HepG2 (cell line): ENCODE results near the gene SRXN1. TPM values are rescaled to one million over a fixed set of nuclear protein-coding genes. Genes with fewer than 3 reads are reported as not detected.

Source experiments
- CCAR2 ChIP-seq: fragments of 200-400 bp; formaldehyde crosslinking; optimal IDR thresholded peaks from 2 replicates; pipeline ENCODE3; 2018; ENCODE audit warnings: low read depth, mild to moderate bottlenecking, low read length, moderate library complexity
- CEBPB ChIP-seq: IDR thresholded peaks from 2 replicates; pipeline ENCODE4 v1.6.1; 2011; ENCODE audit warnings: low read depth, low read length, improper control_type of control experiment, borderline replicate concordance
- CSRNP1 ChIP-seq: sonication (generic); formaldehyde crosslinking; IDR thresholded peaks from 2 replicates; pipeline ENCODE4 v1.8.1; 2023; ENCODE audit warnings: mild to moderate bottlenecking, missing genetic modification reagents
- GLI4 ChIP-seq: sonication (generic); formaldehyde crosslinking; IDR thresholded peaks from 2 replicates; pipeline ENCODE4 v1.5.1; 2020; ENCODE audit warnings: missing genetic modification reagents, mild to moderate bottlenecking, moderate library complexity, borderline replicate concordance
- KIAA2018 ChIP-seq: sonication (generic); formaldehyde crosslinking; IDR thresholded peaks from 2 replicates; pipeline ENCODE4 v1.5.0; 2020; ENCODE audit warnings: mild to moderate bottlenecking, missing genetic modification reagents, borderline replicate concordance
- MAZ ChIP-seq, 2 experiments: sonication (generic) in 1 of 2; formaldehyde crosslinking in 1 of 2; IDR thresholded peaks; 2 replicates each; pipeline versions ENCODE4 v1.5.0 to v1.6.1; 2012 to 2020; ENCODE audit warnings: low read depth in 2 of 2, mild to moderate bottlenecking in 2 of 2, borderline replicate concordance in 1 of 2, improper control_type of control experiment in 1 of 2, low read length in 1 of 2, missing genetic modification reagents in 1 of 2, moderate library complexity in 1 of 2
- MED13 ChIP-seq: sonication (generic); formaldehyde crosslinking; IDR thresholded peaks from 2 replicates; pipeline ENCODE4 v1.5.0; 2020; ENCODE audit warnings: missing genetic modification reagents
- USF2 ChIP-seq, 2 experiments: sonication (generic) in 1 of 2; formaldehyde crosslinking in 1 of 2; IDR thresholded peaks; 2 replicates each; pipeline versions ENCODE4 v1.5.1 to v1.6.1; 2011 to 2020; ENCODE audit warnings: borderline replicate concordance in 1 of 2, low read depth in 1 of 2, low read length in 1 of 2, mild to moderate bottlenecking in 1 of 2, missing genetic modification reagents in 1 of 2, moderate library complexity in 1 of 2
- ZBTB7B ChIP-seq: sonication (generic); formaldehyde crosslinking; IDR thresholded peaks from 2 replicates; pipeline ENCODE4 v1.4.0; 2020; ENCODE audit warnings: missing genetic modification reagents
- ZHX1 ChIP-seq: sonication (generic); formaldehyde crosslinking; IDR thresholded peaks from 2 replicates; pipeline ENCODE4 v1.8.1; 2022; ENCODE audit warnings: low read depth, mild to moderate bottlenecking, missing genetic modification reagents
- ZNF350 ChIP-seq: sonication (generic); formaldehyde crosslinking; IDR thresholded peaks from 2 replicates; pipeline ENCODE4 v1.4.0; 2020; ENCODE audit warnings: mild to moderate bottlenecking, low read depth, missing genetic modification reagents, borderline replicate concordance
- ZNF567 ChIP-seq: sonication (generic); formaldehyde crosslinking; IDR thresholded peaks from 2 replicates; pipeline ENCODE4 v1.8.1; 2023; ENCODE audit warnings: mild to moderate bottlenecking, missing genetic modification reagents, borderline replicate concordance
- polyA plus RNA-seq, 8 experiments: library from polyadenylated mRNA; depleted of rRNA in 3 of 8; stranded (reverse) in 7 of 8; unstranded in 1 of 8; fragments of >200 nt; fragmentation: Illumina TruSeq in 4 of 8; extraction: Trizol in 4 of 8; gene quantifications; 2 replicates each; pipeline versions ENCODE4 v1.2.1 to v1.2.3, GENCODE V29; 2011 to 2016; ENCODE audit warnings: low read depth in 4 of 8, missing spikeins in 1 of 8, mixed read lengths in 1 of 8; ENCODE audit not compliant: insufficient read depth in 1 of 8
- total RNA-seq, 5 experiments: library from RNA; depleted of rRNA; stranded (reverse); fragments of >200 nt; fragmentation: Illumina TruSeq; extraction: Trizol; gene quantifications; 2 replicates each; pipeline ENCODE4 v1.2.3, GENCODE V29; 2016; ENCODE audit warnings: low read depth in 1 of 5

Gene SRXN1
- total and polyA plus RNA-seq, 2 of the 13 experiments (the other 11 are each of a cell fraction or from before 2014, with no cell fraction given), result 29.9 to 87.7 TPM

GRCh38 chr20:652615-653109, 338 bp downstream of the SRXN1 start (continued):
- TF ChIP-seq MAZ (IDR thresholded peaks at IDR 0.05; ENCODE audit: borderline replicate concordance, low read depth, low read length) (0 out of 2 replicates have a peak, but pooled peaks have one; percentile 17), MAZ (CRISPR knock-in tag; IDR thresholded peaks at IDR 0.05; ENCODE audit: low read depth) (no peak), ZNF350 (CRISPR knock-in tag) (peak; percentile 9; the same call in 1 of the 2 replicates), USF2 (IDR thresholded peaks at IDR 0.05; ENCODE audit: low read depth, low read length) (0 out of 2 replicates have a peak, but pooled peaks have one; percentile 8), USF2 (CRISPR knock-in tag; IDR thresholded peaks at IDR 0.05; ENCODE audit: borderline replicate concordance) (no peak), KIAA2018 (CRISPR knock-in tag) (no peak), ZBTB7B (CRISPR knock-in tag) (no peak), ZHX1 (0 out of 2 replicates have a peak, but pooled peaks have one; percentile 11), GLI4 (CRISPR knock-in tag) (0 out of 2 replicates have a peak, but pooled peaks have one; percentile 2), CCAR2 (no peak), MED13 (no peak), CSRNP1 (peak; percentile 94), CEBPB (no peak), ZNF567 (CRISPR knock-in tag) (peak; percentile 41; the same call in 1 of the 2 replicates)
